Left lung (tissue), 10 donors: ENCODE data around the gene YTHDF1. TPM values are rescaled to one million over a fixed set of nuclear protein-coding genes. Genes with fewer than 3 reads are reported as not detected.

Experiments
- ATAC-seq: fragments of 200-7000 bp; cut with Tn5 transposase; one replicate; pipeline ENCODE4 v1.9.1; 2020; ENCODE audit warnings: moderate library complexity
- DNase-seq, 4 donors: peaks; one replicate each; pipeline ENCODE4 v3.0.0-alpha.2; 2013 to 2020
- H3K27ac ChIP-seq, 2 donors: fragments of 200-600 bp; sonication (generic) in 1 of 2; one replicate each; pipeline versions ENCODE4 v1.5.0 to v1.8.0; 2020 to 2021
- H3K27me3 ChIP-seq, 2 donors: fragments of 200-600 bp; sonication (generic) in 1 of 2; one replicate each; pipeline versions ENCODE4 v1.5.0 to v1.8.0; 2020 to 2021
- H3K36me3 ChIP-seq, 2 donors: fragments of 200-600 bp; sonication (generic) in 1 of 2; one replicate each; pipeline versions ENCODE4 v1.5.0 to v1.8.0; 2020 to 2021
- H3K4me1 ChIP-seq, 2 donors: fragments of 200-600 bp; one replicate each; pipeline ENCODE4 v1.8.0; 2021
- H3K4me3 ChIP-seq, 2 donors: fragments of 200-600 bp; sonication (generic) in 1 of 2; one replicate each; pipeline versions ENCODE4 v1.5.0 to v1.8.0; 2020 to 2021; ENCODE audit warnings: mild to moderate bottlenecking in 1 of 2
- H3K9me3 ChIP-seq, 2 donors: fragments of 200-600 bp; sonication (generic) in 1 of 2; one replicate each; pipeline versions ENCODE4 v1.5.0 to v1.8.0; 2020 to 2021
- CTCF ChIP-seq, 2 donors: fragments of 200-600 bp; sonication (generic) in 1 of 2; IDR thresholded peaks; one replicate each; pipeline versions ENCODE4 v1.5.0 to v1.8.0; 2021; ENCODE audit warnings: antibody characterized with exemption in 2 of 2
- intact Hi-C, 2 donors: fragments of 100-400 bp; cut with DNase I; formaldehyde crosslinking; loops; one replicate each; pipeline versions ENCODE4 v1.11.2 to v1.14.2; 2022
- polyA plus RNA-seq, 6 donors: library from polyadenylated mRNA; unstranded; fragments of 120-200 nt; gene quantifications; one replicate each; pipeline ENCODE4 v1.2.1, GENCODE V29; 2013; ENCODE audit not compliant: insufficient read length in 6 of 6
- total RNA-seq, 2 donors: library from RNA; stranded (reverse); fragmentation: NEBNext Ultra II Directional; extraction: Animal tissue kit (Norgen Biotek cat#: 25700); gene quantifications; one replicate each; pipeline ENCODE4 v1.2.1, GENCODE V29; 2021
- donor health status: DM: no; HTN: yes; CAD: no.
- donor health status: DM: no; HTN: no; CAD: no.

YTHDF1 gene
- total and polyA plus RNA-seq, 8 donors, result 34.3 to 43.3 (median 36.5) TPM

GRCh38 chr20:63186084-63186483 lies 29.8 kb downstream of the YTHDF1 start:
- ATAC-seq (no peak), DNase-seq (no peak)
- intact Hi-C loops, result loop anchor here in 1 of 2 donors (10.0 kb wide), 1 partner anchor 131 kb away; no protein-coding TSS in a partner anchor
- Histone ChIP-seq H3K36me3 (no peaks in the 10 kb centered on the region), H3K27me3 (peaks cover 0 to 36% of the 10 kb centered on the region in 2 donors), H3K9me3 (no peaks in the 10 kb centered on the region), H3K27ac (no peak overlapping the region), H3K4me3 (no peak overlapping the region), H3K4me1 (no peaks in the 10 kb centered on the region)
- TF ChIP-seq CTCF (IDR thresholded peaks at IDR 0.05), result no peak

- no peak overlapping the region for H3K27ac ChIP-seq
- ATAC-seq, result no peak
- intact Hi-C loops, result loop anchor here in 1 of 2 donors (10.0 kb wide), 1 partner anchor 131 kb away; no protein-coding TSS in a partner anchor
- H3K4me1 ChIP-seq, result no peaks in the 10 kb centered on the region
- H3K27me3 ChIP-seq, result peaks cover 5 to 44% of the 10 kb centered on the region in 2 donors
- no peaks in the 10 kb centered on the region for H3K9me3 ChIP-seq
- DNase-seq, result no peak
- no peak for TF ChIP-seq CTCF (IDR thresholded peaks at IDR 0.05)
- no peaks in the 10 kb centered on the region for H3K36me3 ChIP-seq
- no peak overlapping the region for H3K4me3 ChIP-seq
Measured at GRCh38 chr20:63185215-63185796, 30.6 kb downstream of the YTHDF1 start.

GRCh38 chr20:63183422-63184146 lies 32.3 kb downstream of the YTHDF1 start:
- DNase-seq (peak in 1 of 4 donors; percentile 10), ATAC-seq (peak; percentile 78)
- intact Hi-C loops, result loop anchor here in 1 of 2 donors (10.0 kb wide), 1 partner anchor 129 kb away; no protein-coding TSS in a partner anchor

GRCh38 chr20:63182946-63183415 lies 33.0 kb downstream of the YTHDF1 start:
- intact Hi-C loops, result loop anchor here in 1 of 2 donors (10.0 kb wide), 1 partner anchor 128 kb away; no protein-coding TSS in a partner anchor
- Histone ChIP-seq H3K4me3 (no peak overlapping the region), H3K27me3 (peaks cover 26 to 68% of the 10 kb centered on the region in 2 donors), H3K9me3 (no peaks in the 10 kb centered on the region), H3K4me1 (peaks cover 7 to 14% of the 10 kb centered on the region in 2 donors), H3K27ac (no peak overlapping the region), H3K36me3 (no peaks in the 10 kb centered on the region)
- DNase-seq (no peak), ATAC-seq (no peak)
- no peak for TF ChIP-seq CTCF (IDR thresholded peaks at IDR 0.05)

More at GRCh38 chr20:63183422-63184146, 32.3 kb downstream of the YTHDF1 start:
- no peak overlapping the region for H3K27ac ChIP-seq
- no peaks in the 10 kb centered on the region for H3K36me3 ChIP-seq
- H3K27me3 ChIP-seq, result peaks cover 21 to 61% of the 10 kb centered on the region in 2 donors
- peaks cover 3 to 8% of the 10 kb centered on the region in 2 donors for H3K4me1 ChIP-seq
- no peak overlapping the region for H3K4me3 ChIP-seq
- peak; percentile 57 to 66 for TF ChIP-seq CTCF (IDR thresholded peaks at IDR 0.05)
- H3K9me3 ChIP-seq, result no peaks in the 10 kb centered on the region

- H3K27me3 ChIP-seq, result peaks cover 32 to 73% of the 10 kb centered on the region in 2 donors
- intact Hi-C loops, result loop anchor here in 1 of 2 donors (10.0 kb wide), 1 partner anchor 128 kb away; no protein-coding TSS in a partner anchor
- no peaks in the 10 kb centered on the region for H3K9me3 ChIP-seq
- peaks cover 9 to 20% of the 10 kb centered on the region in 2 donors for H3K4me1 ChIP-seq
- no peak overlapping the region for H3K4me3 ChIP-seq
- ATAC-seq, result no peak
- DNase-seq, result no peak
- no peak overlapping the region for H3K27ac ChIP-seq
- no peak for TF ChIP-seq CTCF (IDR thresholded peaks at IDR 0.05)
- no peaks in the 10 kb centered on the region for H3K36me3 ChIP-seq
Measured at GRCh38 chr20:63182425-63182824, 33.5 kb downstream of the YTHDF1 start.
